Mesenchymal stem cell (in vitro differentiated cells and primary cell): ENCODE measurements around the gene MUC5B.

Experiments used
- DNase-seq: peaks from one replicate; pipeline ENCODE4 v3.0.0-alpha.2; 2013
- H2AFZ ChIP-seq: one replicate; pipeline ENCODE4 v1.6.1; 2013; ENCODE audit warnings: low read depth, mild to moderate bottlenecking, control low read depth, inconsistent platforms, low read length, moderate library complexity
- H2AK5ac ChIP-seq: 2 replicates; pipeline ENCODE4 v1.6.1; 2013; ENCODE audit warnings: low read length, moderate library complexity, mild to moderate bottlenecking, inconsistent platforms; ENCODE audit not compliant: severe bottlenecking
- H2BK120ac ChIP-seq: one replicate; pipeline ENCODE4 v1.6.1; 2013; ENCODE audit warnings: low read depth, mild to moderate bottlenecking, inconsistent platforms, low read length, moderate library complexity
- H2BK12ac ChIP-seq, 2 experiments: one replicate each; pipeline ENCODE4 v1.6.1; 2013; ENCODE audit warnings: inconsistent platforms in 2 of 2, low read length in 2 of 2, mild to moderate bottlenecking in 2 of 2, moderate library complexity in 2 of 2, control low read depth in 1 of 2
- H2BK15ac ChIP-seq: one replicate; pipeline ENCODE4 v1.6.1; 2013; ENCODE audit warnings: mild to moderate bottlenecking, low read depth, inconsistent platforms; ENCODE audit not compliant: poor library complexity, severe bottlenecking
- H2BK5ac ChIP-seq: 2 replicates; pipeline ENCODE4 v1.6.1; 2013; ENCODE audit warnings: low read depth, mild to moderate bottlenecking, low read length, control low read depth, inconsistent platforms; ENCODE audit not compliant: poor library complexity, severe bottlenecking
- H3K14ac ChIP-seq, 2 experiments: one replicate each; pipeline ENCODE4 v1.6.1; 2013; ENCODE audit warnings: inconsistent platforms in 2 of 2, low read length in 2 of 2, control low read depth in 1 of 2, mild to moderate bottlenecking in 1 of 2, moderate library complexity in 1 of 2
- H3K18ac ChIP-seq, 2 experiments: one replicate each; pipeline ENCODE4 v1.6.1; 2013; ENCODE audit warnings: inconsistent platforms in 2 of 2, low read length in 2 of 2, control low read depth in 1 of 2, low read depth in 1 of 2, mild to moderate bottlenecking in 1 of 2
- H3K23ac ChIP-seq, 2 experiments: one replicate each; pipeline ENCODE4 v1.6.1; 2013; ENCODE audit warnings: inconsistent platforms in 2 of 2, low read length in 2 of 2, mild to moderate bottlenecking in 2 of 2, moderate library complexity in 2 of 2, control low read depth in 1 of 2
- H3K27ac ChIP-seq: 2 replicates; pipeline ENCODE4 v1.5.1; 2013; ENCODE audit warnings: mild to moderate bottlenecking, moderate library complexity, low read length, control low read depth, inconsistent platforms; ENCODE audit not compliant: poor library complexity, severe bottlenecking
- H3K27me3 ChIP-seq, 2 experiments: 2 replicates each; pipeline versions ENCODE4 v1.6.1 to v1.7.0; 2013; ENCODE audit warnings: low read length in 2 of 2, mild to moderate bottlenecking in 2 of 2, moderate library complexity in 2 of 2, control low read depth in 1 of 2, inconsistent platforms in 1 of 2; ENCODE audit not compliant: control insufficient read depth in 1 of 2, insufficient read depth in 1 of 2
- H3K36me3 ChIP-seq, 2 experiments: 2 replicates each; pipeline versions ENCODE4 v1.6.1 to v1.7.0; 2013; ENCODE audit warnings: low read length in 2 of 2, control low read depth in 1 of 2, inconsistent platforms in 1 of 2, low read depth in 1 of 2, mild to moderate bottlenecking in 1 of 2; ENCODE audit not compliant: insufficient read depth in 2 of 2, control insufficient read depth in 1 of 2
- H3K4ac ChIP-seq, 2 experiments: one replicate each; pipeline ENCODE4 v1.6.1; 2013; ENCODE audit warnings: inconsistent platforms in 2 of 2, low read length in 2 of 2, mild to moderate bottlenecking in 2 of 2, moderate library complexity in 2 of 2, control low read depth in 1 of 2, low read depth in 1 of 2
- H3K4me1 ChIP-seq: 2 replicates; pipeline ENCODE4 v1.6.1; 2013; ENCODE audit warnings: low read depth, low read length, control low read depth; ENCODE audit not compliant: control insufficient read depth, insufficient read depth
- H3K4me2 ChIP-seq: 2 replicates; pipeline ENCODE4 v1.6.1; 2013; ENCODE audit warnings: low read length, mild to moderate bottlenecking, inconsistent platforms; ENCODE audit not compliant: poor library complexity, severe bottlenecking
- H3K4me3 ChIP-seq, 2 experiments: 2 replicates each; pipeline versions ENCODE4 v1.5.1 to v1.7.0; 2013; ENCODE audit warnings: low read length in 2 of 2, mild to moderate bottlenecking in 2 of 2, control low read depth in 1 of 2, low read depth in 1 of 2; ENCODE audit not compliant: insufficient read depth in 1 of 2
- H3K79me1 ChIP-seq: replicated peaks from 2 replicates; pipeline ENCODE4 v1.6.1; 2013; ENCODE audit warnings: mild to moderate bottlenecking, control low read depth, low read length, inconsistent platforms; ENCODE audit not compliant: poor library complexity, severe bottlenecking
- H3K9ac ChIP-seq: 2 replicates; pipeline ENCODE4 v1.7.0; 2013; ENCODE audit warnings: mild to moderate bottlenecking, low read length, moderate library complexity
- H3K9me3 ChIP-seq: 2 replicates; pipeline ENCODE4 v1.7.0; 2013; ENCODE audit warnings: mild to moderate bottlenecking, low read length; ENCODE audit not compliant: control insufficient read depth
- H4K8ac ChIP-seq: one replicate; pipeline ENCODE4 v1.6.1; 2013; ENCODE audit warnings: inconsistent platforms, mild to moderate bottlenecking, low read length, moderate library complexity
- H4K91ac ChIP-seq: one replicate; pipeline ENCODE4 v1.6.1; 2013; ENCODE audit warnings: mild to moderate bottlenecking, low read length, inconsistent platforms
- WGBS: methylation state at CpG from one replicate; pipeline ENCODE4 v1.1.7; 2013; ENCODE audit warnings: mixed read lengths; 5-methylcytosine and 5-hydroxymethylcytosine counted together

Gene MUC5B

GRCh38 chr11:1295591-1295990, 72.7 kb downstream of the MUC5B start:
- Histone ChIP-seq H4K8ac (no peak overlapping the region), H3K14ac (no peak overlapping the region), H2BK12ac (no peak overlapping the region), H3K79me1 (peaks cover 44% of the 10 kb centered on the region), H2BK5ac (no peak overlapping the region), H3K27me3 (no peaks in the 10 kb centered on the region), H3K4me3 (no peak overlapping the region), H3K9me3 (no peaks in the 10 kb centered on the region), H4K91ac (no peak overlapping the region), H2BK15ac (no peak overlapping the region), H3K23ac (no peak overlapping the region), H2BK120ac (no peak overlapping the region), H3K18ac (no peak overlapping the region), H3K4ac (no peak overlapping the region), H3K27ac (no peak overlapping the region), H2AFZ (no peak overlapping the region), H3K9ac (no peak overlapping the region), H3K36me3 (peaks cover 32 to 72% of the 10 kb centered on the region in 2 experiments), H3K4me1 (peaks cover 16% of the 10 kb centered on the region), H2AK5ac (no peak overlapping the region), H3K4me2 (no peak overlapping the region)
- 99% methylated on average over 23 of the region's 23 CpGs for WGBS
- no peak for DNase-seq

DNA sequence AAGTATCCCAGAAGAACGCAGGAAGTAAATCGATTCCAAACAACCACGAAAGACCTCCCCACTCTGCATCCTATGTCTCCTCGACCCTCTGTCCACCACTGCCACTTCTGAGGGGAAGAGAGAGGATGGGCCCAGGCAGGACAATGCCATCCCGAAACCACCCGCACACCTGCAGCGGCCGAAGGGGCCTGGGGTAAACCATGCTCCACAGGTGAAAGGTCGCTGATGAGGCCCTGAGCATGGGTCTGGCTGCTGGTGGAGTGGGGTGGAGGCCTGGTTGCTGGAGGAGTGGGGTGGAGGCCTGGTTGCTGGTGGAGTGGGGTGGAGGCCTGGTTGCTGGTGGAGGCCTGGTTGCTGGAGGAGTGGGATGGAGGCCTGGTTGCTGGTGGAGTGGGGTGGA, 73.4 kb downstream of the MUC5B start:
- Histone ChIP-seq H3K27ac (no peak overlapping the region), H3K9me3 (no peaks in the 10 kb centered on the region), H3K27me3 (no peaks in the 10 kb centered on the region), H3K36me3 (peaks cover 28 to 68% of the 10 kb centered on the region in 2 experiments), H3K4me1 (peaks cover 16% of the 10 kb centered on the region), H3K18ac (no peak overlapping the region), H3K14ac (no peak overlapping the region), H4K8ac (no peak overlapping the region), H4K91ac (no peak overlapping the region), H3K4ac (no peak overlapping the region), H3K9ac (no peak overlapping the region), H3K79me1 (peaks cover 40% of the 10 kb centered on the region), H2AFZ (no peak overlapping the region), H2BK5ac (no peak overlapping the region), H2AK5ac (no peak overlapping the region), H3K4me2 (no peak overlapping the region), H2BK12ac (no peak overlapping the region), H3K23ac (no peak overlapping the region), H3K4me3 (no peak overlapping the region), H2BK120ac (no peak overlapping the region), H2BK15ac (no peak overlapping the region)
- WGBS = 99% methylated on average over 9 of the region's 9 CpGs
- DNase-seq = no peak

DNA sequence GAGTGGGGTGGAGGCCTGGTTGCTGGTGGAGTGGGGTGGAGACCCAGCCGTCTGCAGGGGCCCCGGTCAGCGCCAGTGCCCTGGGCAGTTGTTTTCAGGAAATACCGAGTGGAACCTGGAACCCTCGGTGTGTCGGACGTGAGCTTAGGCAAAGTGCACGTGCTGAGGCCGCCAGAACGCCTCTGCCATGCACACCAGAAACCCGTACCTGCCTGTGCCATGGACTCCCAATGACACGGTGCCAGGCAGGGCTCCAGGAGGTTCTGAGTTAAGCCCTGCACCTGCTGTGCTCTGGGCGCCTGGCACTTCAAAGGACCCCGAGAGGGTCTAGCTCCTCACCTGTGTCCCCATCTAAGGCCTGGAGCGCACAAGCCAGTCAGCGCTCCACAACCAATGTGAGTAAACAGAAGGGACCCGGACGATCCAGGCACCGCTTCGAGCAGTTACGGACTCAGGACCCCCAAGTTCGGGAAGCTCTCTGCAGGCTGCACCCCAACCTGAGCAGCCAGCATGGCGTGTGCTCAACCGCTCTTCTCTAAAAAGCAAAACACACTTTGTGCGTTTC, 74.2 kb downstream of the MUC5B start:
- no peak overlapping the region for H2BK15ac ChIP-seq
- H2AFZ ChIP-seq = no peak overlapping the region
- no peak overlapping the region for H2BK5ac ChIP-seq
- no peak overlapping the region for H2AK5ac ChIP-seq
- peaks cover 36% of the 10 kb centered on the region for H3K79me1 ChIP-seq
- peaks cover 25 to 63% of the 10 kb centered on the region in 2 experiments for H3K36me3 ChIP-seq
- H3K23ac ChIP-seq = no peak overlapping the region
- peaks cover 19% of the 10 kb centered on the region for H3K4me1 ChIP-seq
- H3K4ac ChIP-seq = no peak overlapping the region
- H3K14ac ChIP-seq = no peak overlapping the region
- H3K9me3 ChIP-seq = no peaks in the 10 kb centered on the region
- 97% methylated on average over 25 of the region's 25 CpGs for WGBS
- no peak overlapping the region for H3K18ac ChIP-seq
- no peak overlapping the region for H2BK120ac ChIP-seq
- H3K4me2 ChIP-seq = no peak overlapping the region
- no peak overlapping the region for H3K27ac ChIP-seq
- H4K8ac ChIP-seq = no peak overlapping the region
- no peak overlapping the region for H3K4me3 ChIP-seq
- no peak overlapping the region for H3K9ac ChIP-seq
- no peak overlapping the region for H2BK12ac ChIP-seq
- no peak for DNase-seq
- H4K91ac ChIP-seq = no peak overlapping the region
- no peaks in the 10 kb centered on the region for H3K27me3 ChIP-seq

DNA sequence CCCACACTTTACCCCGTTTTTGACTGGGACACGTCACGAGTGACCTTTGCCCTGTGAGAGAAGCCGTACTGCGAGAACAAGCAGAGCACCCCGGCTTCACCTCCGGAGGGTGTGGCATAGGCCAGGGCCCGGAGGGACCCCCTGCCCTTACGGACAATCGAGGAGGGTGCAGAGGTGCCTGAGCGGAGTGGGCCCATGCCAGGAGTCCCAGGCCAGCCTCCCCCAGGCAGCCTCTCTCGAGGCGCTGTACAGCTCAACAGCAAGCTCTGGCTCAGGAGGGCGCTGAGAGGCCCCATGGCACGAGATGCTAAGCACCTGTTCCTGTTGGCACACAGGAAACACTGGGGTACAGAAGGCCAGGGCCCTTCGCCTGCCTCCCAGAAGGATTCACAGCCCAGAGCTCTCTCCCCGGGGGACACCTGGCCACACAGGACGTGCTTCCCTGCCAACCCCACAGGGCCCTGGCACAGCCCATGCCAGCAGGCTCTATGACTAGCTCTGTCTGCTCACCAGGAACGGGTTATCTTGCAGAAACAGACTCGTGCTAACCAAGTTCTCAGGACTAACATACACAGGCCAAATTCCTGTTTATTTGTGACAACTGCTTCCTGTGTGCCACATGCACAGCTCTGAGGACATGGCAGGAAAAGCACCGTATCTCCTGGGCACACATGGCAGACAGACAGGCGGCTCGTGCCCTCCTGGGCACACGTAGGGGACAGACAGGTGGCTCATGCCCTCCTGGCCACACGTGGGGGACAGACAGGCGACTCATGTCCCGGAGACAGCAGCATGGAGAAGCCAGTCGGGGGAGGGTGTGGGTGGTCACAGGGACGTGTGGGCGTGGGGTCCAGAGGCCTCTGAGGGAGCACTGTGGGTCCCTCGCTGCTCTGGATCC, 75.0 kb downstream of the MUC5B start:
- Histone ChIP-seq H3K4ac (no peak overlapping the region), H3K27me3 (no peaks in the 10 kb centered on the region), H4K91ac (no peak overlapping the region), H3K27ac (no peak overlapping the region), H3K18ac (no peak overlapping the region), H3K4me3 (no peak overlapping the region), H2BK15ac (no peak overlapping the region), H3K9me3 (no peaks in the 10 kb centered on the region), H3K4me2 (no peak overlapping the region), H3K4me1 (peaks cover 25% of the 10 kb centered on the region), H2BK5ac (no peak overlapping the region), H3K79me1 (peaks cover 32% of the 10 kb centered on the region), H3K14ac (no peak overlapping the region), H3K36me3 (peaks cover 19 to 64% of the 10 kb centered on the region in 2 experiments), H3K23ac (no peak overlapping the region), H2BK120ac (no peak overlapping the region), H2BK12ac (no peak overlapping the region), H2AK5ac (no peak overlapping the region), H4K8ac (no peak overlapping the region), H3K9ac (no peak overlapping the region), H2AFZ (no peak overlapping the region)
- WGBS = 92% methylated on average over 31 of the region's 31 CpGs
- DNase-seq = no peak
